Vagina (tissue), 2 donors: Measurements from ENCODE around the gene KRT9.
"Not testable (repeated sequence)": the region's sequence is repeated elsewhere in the genome, so short reads cannot be mapped to it uniquely, and the experiment has no call there.

ENCODE experiments used
- POLR2A ChIP-seq, 2 donors: fragments of 450-650 bp; IDR thresholded peaks; one replicate each; pipeline ENCODE4 v1.6.1; 2017; ENCODE audit warnings: antibody characterized with exemption in 2 of 2, mild to moderate bottlenecking in 2 of 2, moderate library complexity in 2 of 2
- TF ChIP-seq, protein P1 (sequence below), 3 experiments: fragments of 450-650 bp in 2 of 3; fragments of 200-600 bp in 1 of 3; sonication (generic) in 1 of 3; IDR thresholded peaks; one replicate each; pipeline ENCODE4 v1.5.1; 2017 to 2019; ENCODE audit warnings: antibody characterized with exemption in 3 of 3, mild to moderate bottlenecking in 2 of 3, moderate library complexity in 2 of 3

- TF ChIP-seq, protein P1, sequence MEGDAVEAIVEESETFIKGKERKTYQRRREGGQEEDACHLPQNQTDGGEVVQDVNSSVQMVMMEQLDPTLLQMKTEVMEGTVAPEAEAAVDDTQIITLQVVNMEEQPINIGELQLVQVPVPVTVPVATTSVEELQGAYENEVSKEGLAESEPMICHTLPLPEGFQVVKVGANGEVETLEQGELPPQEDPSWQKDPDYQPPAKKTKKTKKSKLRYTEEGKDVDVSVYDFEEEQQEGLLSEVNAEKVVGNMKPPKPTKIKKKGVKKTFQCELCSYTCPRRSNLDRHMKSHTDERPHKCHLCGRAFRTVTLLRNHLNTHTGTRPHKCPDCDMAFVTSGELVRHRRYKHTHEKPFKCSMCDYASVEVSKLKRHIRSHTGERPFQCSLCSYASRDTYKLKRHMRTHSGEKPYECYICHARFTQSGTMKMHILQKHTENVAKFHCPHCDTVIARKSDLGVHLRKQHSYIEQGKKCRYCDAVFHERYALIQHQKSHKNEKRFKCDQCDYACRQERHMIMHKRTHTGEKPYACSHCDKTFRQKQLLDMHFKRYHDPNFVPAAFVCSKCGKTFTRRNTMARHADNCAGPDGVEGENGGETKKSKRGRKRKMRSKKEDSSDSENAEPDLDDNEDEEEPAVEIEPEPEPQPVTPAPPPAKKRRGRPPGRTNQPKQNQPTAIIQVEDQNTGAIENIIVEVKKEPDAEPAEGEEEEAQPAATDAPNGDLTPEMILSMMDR (IDR thresholded peaks at IDR 0.05), result not testable (repeated sequence)
- TF ChIP-seq POLR2A (IDR thresholded peaks at IDR 0.05), result not testable (repeated sequence)
These were observed 29.1 kb downstream of the KRT9 start for GRCh38 chr17:41542786-41543185.
